ENCODE data around the gene COL23A1.
A peak's percentile ranks its signal among the peaks of the same experiment; 100 is the strongest.

COL23A1 gene

DNA sequence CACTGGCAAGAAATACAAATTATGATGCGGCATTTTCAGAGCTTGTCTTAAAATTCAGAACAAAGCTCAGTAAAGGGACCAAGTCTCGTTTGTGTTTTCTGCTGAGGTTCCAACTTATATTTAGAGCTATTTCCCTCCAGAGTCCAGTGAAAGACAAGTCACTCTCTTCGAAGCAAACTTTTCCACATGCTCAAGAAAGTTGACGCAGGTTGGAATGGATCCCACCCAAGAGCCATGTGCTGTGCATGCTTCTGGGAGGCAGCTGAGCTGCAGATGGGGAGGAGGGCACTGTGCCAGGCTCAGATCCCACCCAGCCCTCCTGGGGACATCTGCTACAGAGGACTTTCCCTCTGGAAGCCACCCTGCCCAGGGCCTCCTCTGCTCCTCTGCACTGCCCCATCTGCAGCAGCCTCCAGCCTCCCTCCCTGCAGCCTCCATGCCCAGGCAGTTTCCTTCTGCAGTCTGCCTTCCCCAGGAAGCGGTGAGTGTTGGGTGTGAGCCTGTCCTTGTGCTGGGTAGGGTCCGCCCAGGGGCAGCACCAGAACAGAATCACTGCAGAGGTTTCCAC, 75.3 kb downstream of the COL23A1 start:
- H3K4me3 ChIP-seq (ENCODE audit: low read length): no peak overlapping the region
- no peaks in the 10 kb centered on the region for H3K36me3 ChIP-seq (replicated peaks; ENCODE audit: insufficient read depth, low read length)
- no peaks in the 10 kb centered on the region for H3K9me2 ChIP-seq (replicated peaks; ENCODE audit: insufficient read depth, low read length)
- H2AFZ ChIP-seq (ENCODE audit: low read length): no peak overlapping the region
- no peaks in the 10 kb centered on the region for H3K4me1 ChIP-seq (ENCODE audit: low read length)
- no peak overlapping the region for H3K9ac ChIP-seq (ENCODE audit: low read length)
- H4K20me1 ChIP-seq (ENCODE audit: insufficient read depth, low read length): no peaks in the 10 kb centered on the region
- no peaks in the 10 kb centered on the region for H3K9me3 ChIP-seq (replicated peaks; ENCODE audit: insufficient read depth, low read length)
- peaks cover 10% of the 10 kb centered on the region; the same call in 1 of the 2 replicates for H3K27me3 ChIP-seq (replicated peaks; ENCODE audit: insufficient read depth, low read length)
- no peaks in the 10 kb centered on the region for H3F3A ChIP-seq (ENCODE audit: insufficient read depth, low read length)
- H3K4me2 ChIP-seq (ENCODE audit: low read depth, low read length): no peak overlapping the region
- DNase-seq: no peak
- TF ChIP-seq EZH2phosphoT487 (IDR thresholded peaks at IDR 0.05; ENCODE audit: low read length) (no peak), EZH2 (optimal IDR thresholded peaks at IDR 0.05; ENCODE audit: low read depth, low read length) (no peak)
- TF ChIP-seq, protein P1, sequence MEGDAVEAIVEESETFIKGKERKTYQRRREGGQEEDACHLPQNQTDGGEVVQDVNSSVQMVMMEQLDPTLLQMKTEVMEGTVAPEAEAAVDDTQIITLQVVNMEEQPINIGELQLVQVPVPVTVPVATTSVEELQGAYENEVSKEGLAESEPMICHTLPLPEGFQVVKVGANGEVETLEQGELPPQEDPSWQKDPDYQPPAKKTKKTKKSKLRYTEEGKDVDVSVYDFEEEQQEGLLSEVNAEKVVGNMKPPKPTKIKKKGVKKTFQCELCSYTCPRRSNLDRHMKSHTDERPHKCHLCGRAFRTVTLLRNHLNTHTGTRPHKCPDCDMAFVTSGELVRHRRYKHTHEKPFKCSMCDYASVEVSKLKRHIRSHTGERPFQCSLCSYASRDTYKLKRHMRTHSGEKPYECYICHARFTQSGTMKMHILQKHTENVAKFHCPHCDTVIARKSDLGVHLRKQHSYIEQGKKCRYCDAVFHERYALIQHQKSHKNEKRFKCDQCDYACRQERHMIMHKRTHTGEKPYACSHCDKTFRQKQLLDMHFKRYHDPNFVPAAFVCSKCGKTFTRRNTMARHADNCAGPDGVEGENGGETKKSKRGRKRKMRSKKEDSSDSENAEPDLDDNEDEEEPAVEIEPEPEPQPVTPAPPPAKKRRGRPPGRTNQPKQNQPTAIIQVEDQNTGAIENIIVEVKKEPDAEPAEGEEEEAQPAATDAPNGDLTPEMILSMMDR (IDR thresholded peaks at IDR 0.05; ENCODE audit: low read length): no peak
- H3K27ac ChIP-seq (ENCODE audit: low read length): no peak overlapping the region
- no peaks in the 10 kb centered on the region for H3K79me2 ChIP-seq (ENCODE audit: low read length)

DNA sequence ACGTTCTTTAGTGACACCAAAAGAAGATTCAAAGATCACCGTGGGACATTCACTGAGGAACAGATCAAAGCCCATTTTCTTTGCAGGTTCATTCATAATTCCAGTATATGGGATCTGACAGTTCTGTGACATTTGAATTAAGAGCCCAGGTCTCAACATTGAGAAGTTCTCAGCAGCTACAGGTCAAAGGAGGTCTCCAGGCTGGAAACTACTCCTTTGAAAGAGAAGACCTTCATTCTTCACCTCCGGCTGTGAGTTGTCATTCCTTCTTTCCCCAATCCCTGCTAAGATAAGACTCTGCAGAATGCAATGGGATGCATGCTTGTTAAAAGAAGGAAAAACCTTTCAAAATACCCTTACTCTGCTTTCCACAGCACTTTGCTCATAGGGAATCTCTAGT, 79.0 kb downstream of the COL23A1 start:
- Histone ChIP-seq H3K4me1 (ENCODE audit: low read length) (no peaks in the 10 kb centered on the region), H3K36me3 (replicated peaks; ENCODE audit: insufficient read depth, low read length) (no peaks in the 10 kb centered on the region), H3K9me3 (replicated peaks; ENCODE audit: insufficient read depth, low read length) (no peaks in the 10 kb centered on the region), H3K9ac (ENCODE audit: low read length) (no peak overlapping the region), H3K9me2 (replicated peaks; ENCODE audit: insufficient read depth, low read length) (no peaks in the 10 kb centered on the region), H2AFZ (ENCODE audit: low read length) (no peak overlapping the region), H3K4me3 (ENCODE audit: low read length) (no peak overlapping the region), H3K27ac (ENCODE audit: low read length) (no peak overlapping the region), H3K79me2 (ENCODE audit: low read length) (no peaks in the 10 kb centered on the region), H3F3A (ENCODE audit: insufficient read depth, low read length) (no peaks in the 10 kb centered on the region), H3K4me2 (ENCODE audit: low read depth, low read length) (no peak overlapping the region), H4K20me1 (ENCODE audit: insufficient read depth, low read length) (no peaks in the 10 kb centered on the region), H3K27me3 (replicated peaks; ENCODE audit: insufficient read depth, low read length) (peaks cover 27% of the 10 kb centered on the region)
- TF ChIP-seq, protein P1 (IDR thresholded peaks at IDR 0.05; ENCODE audit: low read length): no peak
- TF ChIP-seq EZH2phosphoT487 (IDR thresholded peaks at IDR 0.05; ENCODE audit: low read length): no peak
- no peak for TF ChIP-seq EZH2 (optimal IDR thresholded peaks at IDR 0.05; ENCODE audit: low read depth, low read length)
- no peak for DNase-seq

DNA sequence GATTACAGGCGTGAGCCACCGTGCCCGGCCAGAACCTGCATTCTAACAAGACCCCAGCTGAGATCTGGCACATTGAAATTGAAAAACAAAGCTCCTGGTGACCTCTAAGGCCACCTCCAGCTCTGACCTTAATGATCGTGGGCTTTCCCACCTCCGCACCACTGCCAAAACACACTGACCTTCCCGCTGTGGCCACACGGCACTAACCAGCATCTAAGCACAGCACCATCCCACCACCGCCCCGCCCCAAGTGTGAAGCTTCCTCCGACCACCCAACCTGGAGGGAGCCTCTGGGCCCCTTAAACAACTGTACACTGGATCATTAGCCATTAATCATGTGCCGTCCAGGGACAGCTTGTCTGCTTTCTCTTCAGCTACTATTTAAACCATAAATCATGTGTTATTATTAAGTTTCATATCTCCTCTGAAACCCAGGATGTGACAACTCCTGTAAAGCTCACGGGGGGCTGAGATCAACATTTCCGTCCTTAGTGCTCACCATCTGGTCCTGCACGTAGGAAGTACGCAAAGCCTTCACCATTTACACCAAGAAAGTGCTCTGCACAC, 80.6 kb downstream of the COL23A1 start:
- no peaks in the 10 kb centered on the region for H3K9me3 ChIP-seq (replicated peaks; ENCODE audit: insufficient read depth, low read length)
- H3K79me2 ChIP-seq (ENCODE audit: low read length): no peaks in the 10 kb centered on the region
- H3K4me3 ChIP-seq (ENCODE audit: low read length): no peak overlapping the region
- no peaks in the 10 kb centered on the region for H3F3A ChIP-seq (ENCODE audit: insufficient read depth, low read length)
- no peak overlapping the region for H2AFZ ChIP-seq (ENCODE audit: low read length)
- no peaks in the 10 kb centered on the region for H3K9me2 ChIP-seq (replicated peaks; ENCODE audit: insufficient read depth, low read length)
- DNase-seq: peak; percentile 9
- H3K36me3 ChIP-seq (replicated peaks; ENCODE audit: insufficient read depth, low read length): no peaks in the 10 kb centered on the region
- H4K20me1 ChIP-seq (ENCODE audit: insufficient read depth, low read length): no peaks in the 10 kb centered on the region
- H3K27ac ChIP-seq (ENCODE audit: low read length): no peak overlapping the region
- H3K4me1 ChIP-seq (ENCODE audit: low read length): no peaks in the 10 kb centered on the region
- TF ChIP-seq EZH2 (optimal IDR thresholded peaks at IDR 0.05; ENCODE audit: low read depth, low read length) (no peak), EZH2phosphoT487 (IDR thresholded peaks at IDR 0.05; ENCODE audit: low read length) (no peak)
- TF ChIP-seq, protein P1 (IDR thresholded peaks at IDR 0.05; ENCODE audit: low read length): no peak
- no peak overlapping the region for H3K9ac ChIP-seq (ENCODE audit: low read length)
- H3K4me2 ChIP-seq (ENCODE audit: low read depth, low read length): no peak overlapping the region
- peaks cover 26% of the 10 kb centered on the region for H3K27me3 ChIP-seq (replicated peaks; ENCODE audit: insufficient read depth, low read length)

Data from MM.1S (cell line).